Stimulated activated naive CD8-positive, alpha-beta T cell treated with anti-CD3 and anti-CD28 coated beads, Interleukin-15, Interleukin-2, amounts not matched to agents 100 ng/mL and 50 ng/mL, for 24 hours (primary cell): ENCODE data around the gene TXNRD1.

Source experiments
- H3K27ac Mint-ChIP-seq: one replicate; pipeline ENCODE4 v1.8.0; 2021; ENCODE audit warnings: mild to moderate bottlenecking, mixed read lengths
- H3K27me3 Mint-ChIP-seq: one replicate; pipeline ENCODE4 v1.8.0; 2021; ENCODE audit warnings: mixed read lengths
- H3K36me3 Mint-ChIP-seq: one replicate; pipeline ENCODE4 v1.8.0; 2021; ENCODE audit warnings: low read depth, mixed read lengths
- H3K4me1 Mint-ChIP-seq: one replicate; pipeline ENCODE4 v1.8.0; 2021; ENCODE audit warnings: low read depth, mixed read lengths
- H3K4me3 Mint-ChIP-seq: one replicate; pipeline ENCODE4 v1.8.0; 2021; ENCODE audit warnings: mild to moderate bottlenecking, mixed read lengths
- H3K9me3 Mint-ChIP-seq: one replicate; pipeline ENCODE4 v1.8.0; 2021; ENCODE audit warnings: mixed read lengths

The TXNRD1 gene

DNA sequence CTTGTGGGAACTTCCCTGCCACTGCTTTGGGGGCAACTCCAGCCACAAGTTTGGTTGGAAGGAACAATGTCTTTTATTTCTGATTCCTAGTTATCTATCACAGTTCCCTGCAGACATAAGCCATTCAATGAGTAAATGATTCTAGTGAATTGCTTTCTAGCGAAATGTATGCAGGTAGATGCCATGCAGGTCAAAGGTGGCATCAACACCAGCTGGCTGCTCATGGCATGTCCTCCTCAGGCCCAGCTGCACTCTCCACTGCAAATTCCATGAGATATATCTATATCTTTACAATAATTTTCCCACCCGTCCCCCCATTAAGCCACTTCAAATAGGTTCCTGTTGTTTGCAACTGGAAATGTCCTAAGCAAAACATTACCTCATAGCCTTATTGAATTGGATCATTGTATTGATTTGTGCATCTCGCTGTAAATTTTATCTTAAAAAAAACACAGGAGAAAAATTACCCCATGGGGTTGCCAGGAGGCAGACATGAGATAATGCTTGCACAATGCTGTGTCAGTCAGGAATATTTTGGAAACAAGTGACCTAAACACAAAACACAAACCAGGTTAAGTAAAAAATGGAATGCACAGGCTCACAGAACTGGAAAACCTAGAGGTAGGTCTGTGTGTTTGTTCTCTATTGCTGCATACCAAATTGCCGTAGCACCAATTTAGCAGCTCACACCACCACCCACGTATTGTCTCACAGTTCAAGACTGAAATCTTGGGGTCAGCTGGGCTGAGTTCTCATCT, 32.8 kb upstream of the TXNRD1 start:
- H3K36me3 Mint-ChIP-seq: no peaks in the 10 kb centered on the region
- H3K27ac Mint-ChIP-seq: no peak overlapping the region
- H3K4me1 Mint-ChIP-seq: peaks cover 8% of the 10 kb centered on the region
- peaks cover 2% of the 10 kb centered on the region for H3K27me3 Mint-ChIP-seq
- no peaks in the 10 kb centered on the region for H3K9me3 Mint-ChIP-seq
- no peak overlapping the region for H3K4me3 Mint-ChIP-seq

DNA sequence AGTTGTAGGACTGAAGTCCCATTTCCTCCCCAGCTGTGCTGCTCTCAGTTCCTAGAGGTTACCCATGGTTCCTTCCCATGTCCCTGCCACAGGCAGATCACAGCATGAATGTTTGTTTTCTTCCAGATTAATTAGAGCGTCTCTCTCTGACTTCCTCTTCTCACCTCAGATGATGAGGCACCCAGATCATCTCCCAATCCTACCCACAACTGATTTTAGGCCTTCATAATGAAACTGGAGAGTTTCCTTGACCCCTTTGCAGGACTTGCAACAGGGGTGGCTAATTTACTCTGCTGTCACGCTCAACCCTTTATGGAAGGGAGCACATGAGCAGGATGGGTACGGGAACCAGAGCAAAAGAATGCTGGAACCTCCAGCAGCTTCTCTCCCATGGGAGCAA, 32.1 kb upstream of the TXNRD1 start:
- Mint-ChIP-seq H3K36me3 (no peaks in the 10 kb centered on the region), H3K4me3 (no peak overlapping the region), H3K27me3 (no peaks in the 10 kb centered on the region), H3K4me1 (peaks cover 2% of the 10 kb centered on the region), H3K27ac (no peak overlapping the region), H3K9me3 (no peaks in the 10 kb centered on the region)

- Mint-ChIP-seq H3K27ac (no peak overlapping the region), H3K4me3 (no peak overlapping the region), H3K4me1 (no peaks in the 10 kb centered on the region), H3K27me3 (no peaks in the 10 kb centered on the region), H3K9me3 (no peaks in the 10 kb centered on the region), H3K36me3 (no peaks in the 10 kb centered on the region)
Measured at GRCh38 chr12:104187446-104188155, 28.0 kb upstream of the TXNRD1 start.

GRCh38 chr12:104188534-104188933, 27.0 kb upstream of the TXNRD1 start:
- no peak overlapping the region for H3K4me3 Mint-ChIP-seq
- H3K9me3 Mint-ChIP-seq: no peaks in the 10 kb centered on the region

DNA sequence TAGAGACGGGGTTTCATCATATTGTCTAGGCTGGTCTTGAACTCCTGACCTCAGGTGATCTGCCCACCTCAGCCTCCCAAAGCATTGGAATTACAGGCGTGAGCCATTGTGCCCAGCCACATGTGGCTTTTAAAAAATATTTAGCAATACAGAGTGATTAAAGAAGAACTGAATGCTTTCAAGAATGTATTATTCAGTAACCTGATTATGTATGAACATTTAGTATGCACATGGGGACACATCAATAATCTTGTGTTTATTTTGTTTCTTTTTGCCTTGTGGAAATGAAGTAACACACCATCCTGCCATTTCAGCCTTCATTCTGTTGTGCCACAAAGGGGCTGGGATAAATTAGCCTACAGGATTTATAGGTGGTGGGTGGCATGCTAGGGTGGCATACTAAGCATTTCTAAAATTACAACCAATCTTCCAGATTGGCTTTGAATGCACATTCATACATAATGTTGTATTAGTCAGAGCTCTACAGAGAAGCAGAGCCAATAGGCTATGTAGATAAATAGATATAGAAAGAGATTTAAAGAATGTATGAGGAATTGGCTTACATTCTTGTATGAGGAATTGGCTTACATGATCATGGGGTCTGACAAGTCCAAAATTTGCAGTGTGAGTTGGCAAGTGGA, 25.5 kb upstream of the TXNRD1 start:
- Mint-ChIP-seq H3K36me3 (no peaks in the 10 kb centered on the region), H3K27ac (no peak overlapping the region), H3K9me3 (no peaks in the 10 kb centered on the region), H3K4me3 (no peak overlapping the region), H3K27me3 (no peaks in the 10 kb centered on the region), H3K4me1 (no peaks in the 10 kb centered on the region)

More at GRCh38 chr12:104188534-104188933, 27.0 kb upstream of the TXNRD1 start:
- Mint-ChIP-seq H3K27ac (no peak overlapping the region), H3K36me3 (no peaks in the 10 kb centered on the region), H3K4me1 (no peaks in the 10 kb centered on the region), H3K27me3 (no peaks in the 10 kb centered on the region)

DNA sequence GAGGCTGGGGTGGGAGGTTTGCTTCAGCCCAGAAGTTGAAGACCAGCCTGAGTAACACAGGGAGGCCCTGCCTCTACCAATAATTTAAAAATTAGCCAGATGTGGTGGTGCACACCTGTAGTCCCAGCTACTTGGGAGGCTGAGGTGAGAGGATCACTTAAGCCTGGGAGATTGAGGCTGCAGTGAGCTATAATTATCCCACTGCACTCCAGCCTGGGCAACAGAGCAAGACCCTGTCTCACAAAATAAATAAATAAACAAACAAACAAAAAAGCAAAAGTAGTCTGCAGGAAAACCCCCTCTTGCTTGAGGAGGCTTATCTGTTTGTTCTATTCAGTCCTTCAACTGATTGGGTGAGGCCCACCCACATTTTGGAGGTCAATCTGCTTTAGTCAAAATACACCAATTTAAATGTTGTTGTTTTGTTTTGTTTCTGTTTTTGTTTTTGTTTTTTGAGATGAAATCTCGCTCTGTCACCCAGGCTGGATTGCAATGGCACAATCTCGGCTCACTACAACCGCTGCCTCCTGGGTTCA, 24.9 kb upstream of the TXNRD1 start:
- Mint-ChIP-seq H3K27me3 (no peaks in the 10 kb centered on the region), H3K4me1 (no peaks in the 10 kb centered on the region), H3K27ac (no peak overlapping the region), H3K9me3 (no peaks in the 10 kb centered on the region), H3K4me3 (no peak overlapping the region), H3K36me3 (no peaks in the 10 kb centered on the region)

DNA sequence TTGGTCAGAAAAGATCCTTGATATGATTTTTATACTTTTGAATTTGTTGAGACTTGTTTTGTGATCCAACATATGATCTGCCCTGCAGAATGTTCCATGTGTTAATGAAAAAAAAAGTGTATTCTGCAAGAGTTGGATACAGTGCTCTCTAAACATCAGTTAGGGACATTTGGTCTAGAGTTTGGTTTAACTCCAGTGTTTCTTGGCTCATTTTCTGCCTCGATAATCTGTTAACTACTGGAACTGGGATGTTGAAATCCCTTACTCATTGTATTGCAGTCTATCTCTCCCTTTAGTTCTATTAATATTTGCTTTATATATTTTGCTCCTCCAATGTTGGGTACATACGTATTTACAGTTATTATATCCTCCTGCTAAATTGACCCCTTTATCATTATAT, 18.3 kb upstream of the TXNRD1 start:
- Mint-ChIP-seq H3K4me1 (peaks cover 3% of the 10 kb centered on the region), H3K4me3 (no peak overlapping the region), H3K36me3 (peaks cover 10% of the 10 kb centered on the region), H3K27ac (no peak overlapping the region), H3K9me3 (peaks cover 7% of the 10 kb centered on the region), H3K27me3 (peaks cover 23% of the 10 kb centered on the region)

DNA sequence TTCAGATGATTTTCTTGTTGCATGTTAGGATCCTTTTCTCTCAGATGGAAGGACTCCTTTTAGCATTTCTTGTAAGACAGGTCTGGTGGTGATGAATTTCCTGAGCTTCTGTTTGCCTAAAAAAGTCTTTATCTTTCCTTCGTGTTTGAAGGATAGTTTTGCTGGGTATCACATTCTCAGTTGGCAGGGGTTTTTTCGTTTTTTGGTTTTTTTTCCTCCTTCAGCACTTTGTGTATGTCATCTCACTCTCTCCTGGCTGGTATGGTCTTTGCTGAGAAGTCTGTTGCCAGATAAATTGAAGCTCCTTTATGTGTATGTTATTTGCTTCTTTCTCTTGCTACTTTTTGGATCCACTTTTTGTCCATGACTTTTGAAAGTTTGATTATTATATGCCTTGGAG, 15.6 kb upstream of the TXNRD1 start:
- Mint-ChIP-seq H3K4me1 (peaks cover 3% of the 10 kb centered on the region), H3K9me3 (peaks cover 7% of the 10 kb centered on the region), H3K36me3 (peaks cover 10% of the 10 kb centered on the region), H3K4me3 (no peak overlapping the region), H3K27ac (no peak overlapping the region), H3K27me3 (peaks cover 23% of the 10 kb centered on the region)

GRCh38 chr12:104201238-104202001, 14.2 kb upstream of the TXNRD1 start:
- no peak overlapping the region for H3K4me3 Mint-ChIP-seq
- H3K9me3 Mint-ChIP-seq: peaks cover 7% of the 10 kb centered on the region
- peaks cover 3% of the 10 kb centered on the region for H3K4me1 Mint-ChIP-seq
- peaks cover 23% of the 10 kb centered on the region for H3K27me3 Mint-ChIP-seq
- no peak overlapping the region for H3K27ac Mint-ChIP-seq
- H3K36me3 Mint-ChIP-seq: peaks cover 10% of the 10 kb centered on the region

DNA sequence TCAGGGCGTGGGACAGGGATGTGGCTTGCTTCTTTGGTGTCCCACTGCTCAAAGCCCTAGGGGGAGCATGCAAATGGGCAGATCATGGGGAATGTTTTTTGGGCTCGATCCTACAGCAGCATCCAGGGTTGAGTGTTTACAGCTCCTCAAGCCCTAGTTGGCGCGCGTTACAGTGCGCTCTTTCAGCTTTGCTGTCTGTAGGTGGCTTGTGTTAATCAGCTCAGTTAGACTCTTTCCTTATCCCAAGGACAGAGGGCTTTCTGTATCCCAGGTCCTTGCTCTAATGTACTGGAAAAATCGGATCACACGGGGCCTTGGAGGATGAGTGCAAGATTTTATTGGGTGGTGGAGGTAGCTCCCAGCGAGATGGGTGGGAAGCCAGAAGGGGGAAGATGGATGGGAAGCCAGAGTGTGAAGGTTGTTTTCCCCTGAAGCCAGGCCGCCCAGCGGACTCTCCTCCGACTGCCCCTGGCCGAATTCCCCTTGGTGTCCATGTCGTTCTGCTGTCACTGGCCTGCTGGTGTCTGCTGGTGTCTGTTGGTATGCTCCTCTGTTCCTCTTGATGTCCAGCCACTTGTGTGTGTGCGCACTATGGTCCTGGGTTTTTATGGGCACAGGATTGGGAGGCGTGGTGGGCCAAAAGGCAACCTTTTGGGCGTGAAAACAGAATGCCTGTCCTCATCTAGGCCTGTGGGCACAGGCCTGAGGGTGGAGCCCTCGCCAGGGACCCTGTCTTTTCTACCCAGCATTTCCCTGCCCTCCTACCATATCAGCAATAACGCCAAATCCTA, 10.7 kb upstream of the TXNRD1 start:
- Mint-ChIP-seq H3K27me3 (peaks cover 9% of the 10 kb centered on the region), H3K4me3 (no peak overlapping the region), H3K27ac (no peak overlapping the region)

DNA sequence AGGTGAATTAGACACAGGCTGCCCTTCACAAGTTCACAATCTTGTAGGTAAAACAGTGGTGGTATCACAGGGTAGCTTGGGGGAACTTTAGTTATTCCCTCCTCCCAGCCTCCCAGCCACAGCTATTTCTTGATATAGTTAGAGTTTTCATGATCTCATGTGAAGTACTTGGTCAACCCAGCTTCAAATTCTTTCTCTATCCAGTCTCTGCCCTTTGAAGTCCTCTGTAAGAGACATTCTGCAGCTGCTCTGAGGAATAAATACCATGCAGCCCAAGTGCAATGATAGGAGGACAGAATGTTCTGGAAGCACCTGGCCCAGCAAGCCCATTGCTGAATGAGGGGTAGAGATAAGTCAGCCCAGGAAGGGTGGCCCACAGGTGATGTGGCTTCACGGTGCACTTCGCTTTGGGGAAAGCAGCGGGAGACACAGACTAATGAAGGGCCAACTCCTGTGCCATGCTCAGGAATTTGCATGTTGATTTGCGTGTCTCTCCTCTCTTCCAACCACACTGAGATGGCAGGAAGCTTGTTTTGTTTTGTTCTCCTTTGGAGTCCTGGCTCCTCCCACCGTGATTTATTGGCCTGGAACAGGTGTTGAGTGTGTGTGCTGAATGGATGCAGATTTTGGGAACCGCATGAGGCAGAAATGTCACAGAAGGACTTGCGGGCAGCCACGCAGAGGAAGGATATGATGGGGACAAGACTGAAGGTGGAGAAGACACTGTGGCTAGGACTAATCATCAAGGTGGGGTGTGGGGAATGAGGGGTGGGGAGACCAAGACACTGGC, 8.0 kb upstream of the TXNRD1 start:
- no peak overlapping the region for H3K27ac Mint-ChIP-seq
- no peaks in the 10 kb centered on the region for H3K4me1 Mint-ChIP-seq
- no peaks in the 10 kb centered on the region for H3K27me3 Mint-ChIP-seq
- no peaks in the 10 kb centered on the region for H3K9me3 Mint-ChIP-seq
- H3K4me3 Mint-ChIP-seq: no peak overlapping the region
- no peaks in the 10 kb centered on the region for H3K36me3 Mint-ChIP-seq

More for the DNA sequence above, 10.7 kb upstream of the TXNRD1 start:
- peaks cover 6% of the 10 kb centered on the region for H3K9me3 Mint-ChIP-seq
- peaks cover 3% of the 10 kb centered on the region for H3K4me1 Mint-ChIP-seq
- peaks cover 8% of the 10 kb centered on the region for H3K36me3 Mint-ChIP-seq

DNA sequence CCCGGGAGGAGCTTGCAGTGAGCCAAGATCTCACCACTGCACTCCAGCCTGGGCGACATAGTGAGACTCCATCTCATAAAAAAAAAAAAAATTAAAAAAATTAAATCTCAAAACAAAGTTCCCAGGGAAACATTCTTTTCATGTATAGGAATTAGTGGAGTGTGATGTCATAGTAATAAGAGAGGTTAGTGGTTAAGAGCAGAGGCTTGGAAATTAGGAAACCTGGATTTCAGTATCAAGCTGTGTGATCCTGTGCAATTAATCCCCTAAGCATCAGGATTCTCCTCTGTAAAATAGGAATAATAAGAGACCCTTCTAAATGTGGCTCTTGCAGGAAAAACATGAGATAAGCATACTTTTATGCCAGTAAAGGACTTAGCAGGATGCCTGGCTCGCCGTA, 3.1 kb upstream of the TXNRD1 start:
- no peak overlapping the region for H3K4me3 Mint-ChIP-seq
- H3K4me1 Mint-ChIP-seq: peaks cover 17% of the 10 kb centered on the region
- no peaks in the 10 kb centered on the region for H3K9me3 Mint-ChIP-seq
- H3K27ac Mint-ChIP-seq: no peak overlapping the region
- H3K27me3 Mint-ChIP-seq: peaks cover 3% of the 10 kb centered on the region
- no peaks in the 10 kb centered on the region for H3K36me3 Mint-ChIP-seq

GRCh38 chr12:104213952-104214351, 1.6 kb upstream of the TXNRD1 start:
- Mint-ChIP-seq H3K4me3 (no peak overlapping the region), H3K4me1 (peaks cover 28% of the 10 kb centered on the region), H3K9me3 (no peaks in the 10 kb centered on the region), H3K27ac (no peak overlapping the region), H3K36me3 (no peaks in the 10 kb centered on the region), H3K27me3 (peaks cover 3% of the 10 kb centered on the region)
